Thoracic aorta (tissue), 2 donors: ENCODE data around the gene TTLL11. TPM values are rescaled to one million over a fixed set of nuclear protein-coding genes. Genes with fewer than 3 reads are reported as not detected.

Source experiments
- ATAC-seq: fragments of 150-250 bp; one replicate; pipeline ENCODE4 v1.8.0; 2017; ENCODE audit warnings: low read depth; ENCODE audit not compliant: insufficient number of reproducible peaks, low FRiP score
- DNase-seq: peaks from one replicate; pipeline ENCODE4 v3.0.0-alpha.2; 2020; ENCODE audit warnings: low spot score
- H3K27ac ChIP-seq, 2 donors: fragments of 200-600 bp; sonication (generic); 1 replicate in 1 of 2; 2 replicates in 1 of 2; pipeline ENCODE4 v1.5.1; 2016; ENCODE audit warnings: mild to moderate bottlenecking in 2 of 2, moderate library complexity in 2 of 2
- H3K27me3 ChIP-seq: fragments of 200-600 bp; sonication (generic); replicated peaks from 2 replicates; pipeline ENCODE4 v1.6.0; 2016; ENCODE audit warnings: mild to moderate bottlenecking; ENCODE audit not compliant: insufficient read depth
- H3K36me3 ChIP-seq: fragments of 200-600 bp; sonication (generic); one replicate; pipeline ENCODE4 v1.5.1; 2016
- H3K4me1 ChIP-seq, 2 donors: fragments of 200-600 bp; sonication (generic); 1 replicate in 1 of 2; 2 replicates in 1 of 2; pipeline versions ENCODE4 v1.5.1 to v1.6.0; 2016; ENCODE audit warnings: low read depth in 2 of 2, mild to moderate bottlenecking in 1 of 2; ENCODE audit not compliant: control insufficient read depth in 1 of 2
- H3K4me3 ChIP-seq: fragments of 200-600 bp; sonication (generic); 2 replicates; pipeline ENCODE4 v1.5.1; 2016; ENCODE audit warnings: mild to moderate bottlenecking
- H3K9me3 ChIP-seq: fragments of 200-600 bp; sonication (generic); 2 replicates; pipeline ENCODE4 v1.5.1; 2016
- CTCF ChIP-seq: fragments of 200-600 bp; sonication (generic); IDR thresholded peaks from one replicate; pipeline ENCODE4 v1.5.1; 2019; ENCODE audit warnings: antibody characterized with exemption
- total RNA-seq, 2 donors: library from RNA; depleted of rRNA; stranded (reverse); fragments of >200 nt; gene quantifications; one replicate each; pipeline versions ENCODE4 v1.1.0 to v1.2.3, GENCODE V29; 2016

Gene TTLL11
- total RNA-seq, 2 donors from 2014 or later, result 25.7 to 31.2 TPM

DNA sequence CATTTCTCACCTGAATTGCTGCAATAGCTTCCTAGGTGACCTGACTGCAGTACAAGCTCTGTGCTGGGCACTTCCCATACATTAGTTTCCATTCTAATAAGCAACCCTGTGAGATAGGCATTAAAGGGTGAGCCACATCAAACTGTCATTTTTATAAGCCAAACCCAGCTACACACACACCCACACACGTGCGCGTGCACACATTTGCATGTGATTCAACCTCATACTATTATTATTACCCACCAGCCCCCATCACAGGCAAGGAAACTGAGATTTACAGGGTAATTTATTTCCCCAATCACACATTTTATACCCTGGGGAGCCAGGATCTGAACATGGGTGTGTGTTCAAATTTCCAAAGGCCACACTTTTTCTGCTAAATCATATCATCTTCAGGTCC, 93.6 kb downstream of the TTLL11 start:
- no peak for TF ChIP-seq CTCF
- H3K27ac ChIP-seq, result no peak overlapping the region
- H3K4me1 ChIP-seq, result peaks cover 0 to 20% of the 10 kb centered on the region in 2 donors
- DNase-seq, result no peak
- no peaks in the 10 kb centered on the region for H3K36me3 ChIP-seq
- no peak for ATAC-seq
- H3K9me3 ChIP-seq, result no peaks in the 10 kb centered on the region
- H3K4me3 ChIP-seq, result no peak overlapping the region
- no peaks in the 10 kb centered on the region for H3K27me3 ChIP-seq

- no peaks in the 10 kb centered on the region for H3K9me3 ChIP-seq
- H3K27me3 ChIP-seq, result no peaks in the 10 kb centered on the region
- peaks cover 0 to 20% of the 10 kb centered on the region in 2 donors for H3K4me1 ChIP-seq
- TF ChIP-seq CTCF, result no peak
- H3K27ac ChIP-seq, result no peak overlapping the region
- no peaks in the 10 kb centered on the region for H3K36me3 ChIP-seq
- no peak for ATAC-seq
- no peak for DNase-seq
- H3K4me3 ChIP-seq, result no peak overlapping the region
Measured at GRCh38 chr9:121998513-121999049, 94.5 kb downstream of the TTLL11 start.

GRCh38 chr9:121997791-121998190, 95.3 kb downstream of the TTLL11 start:
- Histone ChIP-seq H3K4me1 (peaks cover 0 to 20% of the 10 kb centered on the region in 2 donors), H3K36me3 (no peaks in the 10 kb centered on the region), H3K4me3 (no peak overlapping the region), H3K27me3 (no peaks in the 10 kb centered on the region), H3K27ac (no peak overlapping the region), H3K9me3 (no peaks in the 10 kb centered on the region)
- TF ChIP-seq CTCF, result no peak
- ATAC-seq (no peak), DNase-seq (no peak)

DNA sequence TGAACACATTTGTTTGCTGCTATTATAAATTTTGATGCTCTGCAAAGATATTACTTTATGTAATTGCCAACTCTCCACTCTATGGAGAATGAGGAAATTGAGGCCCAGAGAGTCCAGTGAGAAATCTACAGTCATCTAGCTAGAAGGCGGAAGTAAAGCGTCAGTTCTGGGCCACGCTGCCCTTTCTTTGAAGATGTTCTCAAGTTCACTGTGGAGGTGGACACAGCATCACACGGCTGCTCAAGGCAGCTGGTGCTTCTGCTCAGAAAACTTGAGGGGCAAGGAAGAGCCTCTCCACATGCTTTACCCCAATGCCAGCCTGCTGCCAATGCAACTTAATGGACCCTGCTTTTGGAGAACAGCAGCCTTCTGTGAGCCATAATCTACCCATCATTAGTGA, 96.3 kb downstream of the TTLL11 start:
- H3K4me3 ChIP-seq, result no peak overlapping the region
- TF ChIP-seq CTCF, result no peak
- no peak overlapping the region for H3K27ac ChIP-seq
- no peak for DNase-seq
- H3K27me3 ChIP-seq, result no peaks in the 10 kb centered on the region
- ATAC-seq, result no peak
- H3K4me1 ChIP-seq, result peaks cover 0 to 13% of the 10 kb centered on the region in 2 donors
- H3K36me3 ChIP-seq, result no peaks in the 10 kb centered on the region
- no peaks in the 10 kb centered on the region for H3K9me3 ChIP-seq

GRCh38 chr9:121995997-121996396, 97.1 kb downstream of the TTLL11 start:
- Histone ChIP-seq H3K4me3 (no peak overlapping the region), H3K27me3 (no peaks in the 10 kb centered on the region), H3K36me3 (no peaks in the 10 kb centered on the region), H3K4me1 (peaks cover 0 to 9% of the 10 kb centered on the region in 2 donors), H3K27ac (no peak overlapping the region), H3K9me3 (no peaks in the 10 kb centered on the region)
- no peak for TF ChIP-seq CTCF
- ATAC-seq, result no peak
- DNase-seq, result no peak
